B cell (primary cell): ENCODE data around the gene ERRFI1.

Experiments
- EZH2 ChIP-seq: IDR thresholded peaks from 2 replicates; pipeline ENCODE4 v1.6.1; 2012; ENCODE audit warnings: borderline replicate concordance, low read depth, mild to moderate bottlenecking, moderate library complexity, low read length; ENCODE audit not compliant: insufficient read depth, poor library complexity, severe bottlenecking
- TF ChIP-seq, protein P1 (sequence below): fragments of 200-600 bp; IDR thresholded peaks from one replicate; pipeline ENCODE4 v1.8.0; 2022; ENCODE audit warnings: antibody characterized with exemption, mild to moderate bottlenecking

GRCh38 chr1:7984811-7985210, 41.3 kb downstream of the ERRFI1 start:
- TF ChIP-seq, protein P1, sequence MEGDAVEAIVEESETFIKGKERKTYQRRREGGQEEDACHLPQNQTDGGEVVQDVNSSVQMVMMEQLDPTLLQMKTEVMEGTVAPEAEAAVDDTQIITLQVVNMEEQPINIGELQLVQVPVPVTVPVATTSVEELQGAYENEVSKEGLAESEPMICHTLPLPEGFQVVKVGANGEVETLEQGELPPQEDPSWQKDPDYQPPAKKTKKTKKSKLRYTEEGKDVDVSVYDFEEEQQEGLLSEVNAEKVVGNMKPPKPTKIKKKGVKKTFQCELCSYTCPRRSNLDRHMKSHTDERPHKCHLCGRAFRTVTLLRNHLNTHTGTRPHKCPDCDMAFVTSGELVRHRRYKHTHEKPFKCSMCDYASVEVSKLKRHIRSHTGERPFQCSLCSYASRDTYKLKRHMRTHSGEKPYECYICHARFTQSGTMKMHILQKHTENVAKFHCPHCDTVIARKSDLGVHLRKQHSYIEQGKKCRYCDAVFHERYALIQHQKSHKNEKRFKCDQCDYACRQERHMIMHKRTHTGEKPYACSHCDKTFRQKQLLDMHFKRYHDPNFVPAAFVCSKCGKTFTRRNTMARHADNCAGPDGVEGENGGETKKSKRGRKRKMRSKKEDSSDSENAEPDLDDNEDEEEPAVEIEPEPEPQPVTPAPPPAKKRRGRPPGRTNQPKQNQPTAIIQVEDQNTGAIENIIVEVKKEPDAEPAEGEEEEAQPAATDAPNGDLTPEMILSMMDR = no peak
- no peak for TF ChIP-seq EZH2
